OCI-LY1 (cell line): Measurements from ENCODE around the gene ADAMTSL4.

ENCODE experiments used
- H2AFZ ChIP-seq: fragments of 200-600 bp; sonication (generic), shearing (Covaris generic); 2 replicates; pipeline ENCODE4 v1.6.0; 2014; ENCODE audit warnings: antibody characterized with exemption, mild to moderate bottlenecking, low read length
- H3F3A ChIP-seq: fragments of 200-600 bp; sonication (generic), shearing (Covaris generic); 2 replicates; pipeline ENCODE4 v1.6.0; 2014; ENCODE audit warnings: mild to moderate bottlenecking, antibody characterized with exemption, low read length, moderate library complexity; ENCODE audit not compliant: insufficient read depth
- H3K27ac ChIP-seq: fragments of 200-600 bp; sonication (generic); 2 replicates; pipeline ENCODE4 v1.5.1; 2014; ENCODE audit warnings: low read length, mixed run types, mild to moderate bottlenecking, low read depth; ENCODE audit not compliant: poor library complexity, severe bottlenecking
- H3K27me3 ChIP-seq: fragments of 200-600 bp; sonication (generic); 2 replicates; pipeline ENCODE4 v1.6.0; 2014; ENCODE audit warnings: antibody characterized with exemption, mild to moderate bottlenecking, low read length, moderate library complexity; ENCODE audit not compliant: insufficient read depth
- H3K36me3 ChIP-seq: fragments of 200-600 bp; sonication (generic); 2 replicates; pipeline ENCODE4 v1.6.1; 2014; ENCODE audit warnings: mild to moderate bottlenecking, antibody characterized with exemption, low read length, moderate library complexity, mixed read lengths; ENCODE audit not compliant: insufficient read depth
- H3K4me1 ChIP-seq: fragments of 200-600 bp; sonication (generic); 2 replicates; pipeline ENCODE4 v1.5.1; 2014; ENCODE audit warnings: mild to moderate bottlenecking, low read length, moderate library complexity; ENCODE audit not compliant: insufficient read depth, severe bottlenecking
- H3K4me2 ChIP-seq: fragments of 200-600 bp; sonication (generic), shearing (Covaris generic); 2 replicates; pipeline ENCODE4 v1.6.1; 2014; ENCODE audit warnings: low read length
- H3K4me3 ChIP-seq: fragments of 200-600 bp; sonication (generic); 2 replicates; pipeline ENCODE4 v1.5.1; 2014; ENCODE audit warnings: low read length, low read depth, mild to moderate bottlenecking, mixed read lengths; ENCODE audit not compliant: poor library complexity, severe bottlenecking
- H3K79me2 ChIP-seq: fragments of 200-600 bp; shearing (Covaris generic); 2 replicates; pipeline ENCODE4 v1.6.1; 2016; ENCODE audit warnings: mixed run types, low read length, mixed read lengths; ENCODE audit not compliant: insufficient read depth
- H3K9ac ChIP-seq: fragments of 200-600 bp; sonication (generic), shearing (Covaris generic); 2 replicates; pipeline ENCODE4 v1.6.1; 2014; ENCODE audit warnings: mild to moderate bottlenecking, low read length, mixed read lengths
- H3K9me2 ChIP-seq: fragments of 200-600 bp; sonication (generic), shearing (Covaris generic); 2 replicates; pipeline ENCODE4 v1.6.1; 2014; ENCODE audit warnings: low read depth, mild to moderate bottlenecking, low read length, mixed read lengths
- H3K9me3 ChIP-seq: fragments of 200-600 bp; shearing (Covaris generic); 2 replicates; pipeline ENCODE4 v1.6.1; 2014; ENCODE audit warnings: low read length, mixed read lengths
- H4K20me1 ChIP-seq: fragments of 200-600 bp; sonication (generic), shearing (Covaris generic); 2 replicates; pipeline ENCODE4 v1.6.0; 2016; ENCODE audit warnings: mild to moderate bottlenecking, low read length; ENCODE audit not compliant: insufficient read depth
- EZH2 ChIP-seq: fragments of 200-600 bp; sonication (generic), shearing (Covaris generic); IDR thresholded peaks from 2 replicates; pipeline ENCODE4 v1.8.0; 2017; ENCODE audit warnings: borderline replicate concordance, mixed run types, mild to moderate bottlenecking, antibody characterized with exemption, low read length, moderate library complexity, mixed read lengths
- TF ChIP-seq, protein P1 (sequence below): fragments of 200-600 bp; sonication (generic), shearing (Covaris generic); IDR thresholded peaks from 2 replicates; pipeline ENCODE4 v1.5.1; 2017; ENCODE audit warnings: mild to moderate bottlenecking, antibody characterized with exemption, low read length, moderate library complexity, mixed read lengths

Gene ADAMTSL4

DNA sequence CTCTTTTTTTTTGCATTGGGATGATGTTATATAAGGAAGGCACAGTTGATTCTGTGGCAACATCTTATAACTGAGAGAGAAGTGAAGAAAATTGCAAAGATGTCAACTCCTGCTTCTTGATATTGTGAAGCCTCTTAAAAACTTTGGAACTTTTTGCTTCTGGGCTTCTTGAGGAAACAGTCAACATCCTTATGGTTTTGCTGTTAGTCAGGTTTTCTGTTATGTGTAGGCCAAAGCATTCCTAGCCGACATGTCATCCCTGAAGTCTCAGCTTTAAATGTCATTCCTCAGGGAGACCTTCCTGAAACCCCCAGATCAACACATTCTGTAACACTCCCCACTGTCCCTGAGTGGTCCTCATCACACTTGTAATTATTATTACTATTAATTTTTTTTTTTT, 21.0 kb upstream of the ADAMTSL4 start:
- Histone ChIP-seq H3K4me2 (no peak overlapping the region), H3K79me2 (no peaks in the 10 kb centered on the region), H3K9me3 (no peaks in the 10 kb centered on the region), H3K27ac (no peak overlapping the region), H3K9ac (no peak overlapping the region), H4K20me1 (no peaks in the 10 kb centered on the region), H3K4me3 (no peak overlapping the region), H2AFZ (no peak overlapping the region), H3F3A (no peaks in the 10 kb centered on the region), H3K9me2 (no peaks in the 10 kb centered on the region), H3K36me3 (no peaks in the 10 kb centered on the region), H3K4me1 (peaks cover 4% of the 10 kb centered on the region), H3K27me3 (no peaks in the 10 kb centered on the region)
- TF ChIP-seq, protein P1, sequence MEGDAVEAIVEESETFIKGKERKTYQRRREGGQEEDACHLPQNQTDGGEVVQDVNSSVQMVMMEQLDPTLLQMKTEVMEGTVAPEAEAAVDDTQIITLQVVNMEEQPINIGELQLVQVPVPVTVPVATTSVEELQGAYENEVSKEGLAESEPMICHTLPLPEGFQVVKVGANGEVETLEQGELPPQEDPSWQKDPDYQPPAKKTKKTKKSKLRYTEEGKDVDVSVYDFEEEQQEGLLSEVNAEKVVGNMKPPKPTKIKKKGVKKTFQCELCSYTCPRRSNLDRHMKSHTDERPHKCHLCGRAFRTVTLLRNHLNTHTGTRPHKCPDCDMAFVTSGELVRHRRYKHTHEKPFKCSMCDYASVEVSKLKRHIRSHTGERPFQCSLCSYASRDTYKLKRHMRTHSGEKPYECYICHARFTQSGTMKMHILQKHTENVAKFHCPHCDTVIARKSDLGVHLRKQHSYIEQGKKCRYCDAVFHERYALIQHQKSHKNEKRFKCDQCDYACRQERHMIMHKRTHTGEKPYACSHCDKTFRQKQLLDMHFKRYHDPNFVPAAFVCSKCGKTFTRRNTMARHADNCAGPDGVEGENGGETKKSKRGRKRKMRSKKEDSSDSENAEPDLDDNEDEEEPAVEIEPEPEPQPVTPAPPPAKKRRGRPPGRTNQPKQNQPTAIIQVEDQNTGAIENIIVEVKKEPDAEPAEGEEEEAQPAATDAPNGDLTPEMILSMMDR, result no peak
- TF ChIP-seq EZH2, result no peak

GRCh38 chr1:150529017-150529416, 20.2 kb upstream of the ADAMTSL4 start:
- H3K27ac ChIP-seq, result no peak overlapping the region

DNA sequence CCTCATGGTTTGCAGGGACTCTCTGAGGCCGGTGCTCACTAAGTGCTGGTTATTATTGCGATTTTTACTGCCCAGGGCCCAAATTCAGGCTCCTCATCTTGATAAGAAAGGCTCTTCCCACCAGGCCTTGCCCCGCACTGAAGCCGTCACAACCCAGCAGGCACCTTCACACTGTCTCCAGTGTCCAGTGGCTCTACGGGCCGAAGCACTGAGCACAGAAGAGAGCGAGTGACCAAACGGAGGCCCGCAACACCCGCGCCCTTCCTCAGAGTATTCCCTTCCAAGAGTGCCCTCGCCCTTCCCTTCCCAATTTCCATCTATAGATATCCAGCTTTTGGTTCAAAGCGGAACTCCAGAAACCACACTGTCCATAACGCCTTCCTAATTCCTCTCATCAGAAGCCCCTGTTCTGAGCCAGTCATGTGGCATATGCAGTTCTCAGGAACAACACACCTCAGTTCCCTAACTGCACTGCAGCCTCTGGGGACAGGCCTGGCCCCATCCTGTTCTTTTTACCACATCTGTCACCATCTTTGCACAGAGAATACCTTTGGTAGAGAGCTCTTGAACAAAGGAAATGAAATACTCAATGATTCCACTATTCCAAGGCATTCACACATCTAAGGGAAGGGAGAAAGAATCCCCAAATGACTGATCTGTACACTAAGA, 18.6 kb upstream of the ADAMTSL4 start:
- Histone ChIP-seq H3K4me3 (no peak overlapping the region), H4K20me1 (no peaks in the 10 kb centered on the region), H3K27ac (no peak overlapping the region), H3K36me3 (no peaks in the 10 kb centered on the region), H3K79me2 (no peaks in the 10 kb centered on the region), H3K9me2 (no peaks in the 10 kb centered on the region), H3K4me1 (peaks cover 4% of the 10 kb centered on the region), H3F3A (no peaks in the 10 kb centered on the region), H3K9me3 (no peaks in the 10 kb centered on the region), H3K4me2 (no peak overlapping the region), H2AFZ (no peak overlapping the region), H3K9ac (no peak overlapping the region), H3K27me3 (no peaks in the 10 kb centered on the region)
- no peak for TF ChIP-seq EZH2
- TF ChIP-seq, protein P1, result no peak

More at GRCh38 chr1:150529017-150529416, 20.2 kb upstream of the ADAMTSL4 start:
- H3K9me2 ChIP-seq, result no peaks in the 10 kb centered on the region
- no peak overlapping the region for H3K4me3 ChIP-seq
- no peak overlapping the region for H3K4me2 ChIP-seq
- H3K9ac ChIP-seq, result no peak overlapping the region
- H3K9me3 ChIP-seq, result no peaks in the 10 kb centered on the region
- H2AFZ ChIP-seq, result no peak overlapping the region
- no peak for TF ChIP-seq EZH2
- TF ChIP-seq, protein P1, result no peak
- H3K27me3 ChIP-seq, result no peaks in the 10 kb centered on the region
- no peaks in the 10 kb centered on the region for H3K36me3 ChIP-seq
- no peaks in the 10 kb centered on the region for H4K20me1 ChIP-seq
- peaks cover 4% of the 10 kb centered on the region for H3K4me1 ChIP-seq
- H3K79me2 ChIP-seq, result no peaks in the 10 kb centered on the region
- H3F3A ChIP-seq, result no peaks in the 10 kb centered on the region
